ENCODE measurements around the gene PLA2G12B. TPM values are rescaled to one million over a fixed set of nuclear protein-coding genes. Genes with fewer than 3 reads are reported as not detected.
"Not testable (repeated sequence)": the region's sequence is repeated elsewhere in the genome, so short reads cannot be mapped to it uniquely, and the experiment has no call there.

PLA2G12B gene
- polyA plus RNA-seq, result 10 to 100 TPM; 18.7 to 73.9 (median 36.8) TPM
- long read RNA-seq, donor 1, transcript PLA2G12B-201 (4 exons, 1,128 nt), result major isoform, 29 of 69 reads
- long read RNA-seq, donor 1, partial matches to known transcripts, result 40 of 69 reads
- long read RNA-seq, donor 1, other reads (novel, unspliced or antisense), result 0 of 69 reads
- long read RNA-seq, donor 2, partial matches to known transcripts, result 11 of 14 reads
- long read RNA-seq, donor 2, other reads (novel, unspliced or antisense), result 0 of 14 reads
- long read RNA-seq, donor 3, transcript PLA2G12B-201 (4 exons, 1,128 nt), result major isoform, 6 of 16 reads
- long read RNA-seq, donor 3, partial matches to known transcripts, result 0 of 16 reads
- long read RNA-seq, donor 3, other reads (novel, unspliced or antisense), result 10 of 16 reads
- long read RNA-seq, donor 4, result 0 reads
- long read RNA-seq, donor 5, partial matches to known transcripts, result 0 of 11 reads
- long read RNA-seq, donor 5, other reads (novel, unspliced or antisense), result 7 of 11 reads
- long read RNA-seq, donor 6, transcript PLA2G12B-201 (4 exons, 1,128 nt), result major isoform, 10 of 31 reads
- long read RNA-seq, donor 6, partial matches to known transcripts, result 0 of 31 reads
- long read RNA-seq, donor 6, other reads (novel, unspliced or antisense), result 21 of 31 reads
- long read RNA-seq, donor 7, result 0 reads
- long read RNA-seq, donor 8, result 0 reads
- long read RNA-seq, donor 9, transcript PLA2G12B-201 (4 exons, 1,128 nt), result major isoform, 5 of 5 reads
- long read RNA-seq, donor 9, partial matches to known transcripts, result 0 of 5 reads
- long read RNA-seq, donor 9, other reads (novel, unspliced or antisense), result 0 of 5 reads
- long read RNA-seq, donor 10, partial matches to known transcripts, result 9 of 11 reads
- long read RNA-seq, donor 10, other reads (novel, unspliced or antisense), result 0 of 11 reads

GRCh38 chr10:72954596-72955554 is at the start of gene PLA2G12B:
Gene PLA2G12B (minus strand): TSS chr10:72954806. CDS start chr10:72954685, 121 bp downstream.
- no peak for FAIRE-seq
- H3K4me3 ChIP-seq (ENCODE audit: low read depth in 1 of 3, low read length in 3 of 3), result peak within 1 kb of the TSS in 2 of 3 donors; percentile 72 to 75
- WGBS, 3 donors, result 14 to 59% (median 40%) methylated on average over 12 of the region's 12 CpGs

GRCh38 chr10:73003822-73004221 is 49.2 kb upstream of the PLA2G12B start:
- DNase-seq (no peak), FAIRE-seq (no peak)
- Histone ChIP-seq H3K4me3 (ENCODE audit: low read depth in 1 of 3, low read length in 3 of 3) (no peak overlapping the region), H3K27me3 (ENCODE audit: control insufficient read depth in 3 of 3, insufficient read depth in 3 of 3, low read length in 3 of 3) (no peaks in the 10 kb centered on the region), H3K36me3 (ENCODE audit: control insufficient read depth in 3 of 3, insufficient read depth in 2 of 3, low read depth in 1 of 3, low read length in 3 of 3) (peaks cover 0 to 9% (median 5%) of the 10 kb centered on the region in 3 donors), H3K4me1 (ENCODE audit: control insufficient read depth in 3 of 3, insufficient read depth in 2 of 3, low read depth in 1 of 3, low read length in 2 of 3) (no peaks in the 10 kb centered on the region), H3K9me3 (ENCODE audit: control insufficient read depth in 2 of 2, insufficient read depth in 1 of 2, low read depth in 1 of 2, low read length in 1 of 2) (no peaks in the 10 kb centered on the region), H3K27ac (ENCODE audit: low read depth in 1 of 3, low read length in 2 of 3) (no peak overlapping the region)

More at GRCh38 chr10:72954596-72955554, at the start of gene PLA2G12B:
- Histone ChIP-seq H3K4me1 (ENCODE audit: control insufficient read depth in 3 of 3, insufficient read depth in 2 of 3, low read depth in 1 of 3, low read length in 2 of 3) (peaks cover 0 to 11% (median 0%) of the 10 kb centered on the region in 3 donors), H3K27ac (ENCODE audit: low read depth in 1 of 3, low read length in 2 of 3) (peak within 1 kb of the TSS; percentile 79 to 97 (median 96)), H3K9me3 (ENCODE audit: control insufficient read depth in 2 of 2, insufficient read depth in 1 of 2, low read depth in 1 of 2, low read length in 1 of 2) (no peaks in the 10 kb centered on the region), H3K36me3 (ENCODE audit: control insufficient read depth in 3 of 3, insufficient read depth in 2 of 3, low read depth in 1 of 3, low read length in 3 of 3) (peaks cover 0 to 4% (median 0%) of the 10 kb centered on the region in 3 donors), H3K27me3 (ENCODE audit: control insufficient read depth in 3 of 3, insufficient read depth in 3 of 3, low read length in 3 of 3) (no peaks in the 10 kb centered on the region)
- DNase-seq, result peak; percentile 96 to 97

GRCh38 chr10:73000973-73001372 is 46.4 kb upstream of the PLA2G12B start:
- Histone ChIP-seq H3K36me3 (ENCODE audit: control insufficient read depth in 3 of 3, insufficient read depth in 2 of 3, low read depth in 1 of 3, low read length in 3 of 3) (peaks cover 0 to 5% (median 4%) of the 10 kb centered on the region in 3 donors), H3K9me3 (ENCODE audit: control insufficient read depth in 2 of 2, insufficient read depth in 1 of 2, low read depth in 1 of 2, low read length in 1 of 2) (peaks cover 0 to 5% of the 10 kb centered on the region in 2 donors), H3K4me1 (ENCODE audit: control insufficient read depth in 3 of 3, insufficient read depth in 2 of 3, low read depth in 1 of 3, low read length in 2 of 3) (no peaks in the 10 kb centered on the region), H3K27me3 (ENCODE audit: control insufficient read depth in 3 of 3, insufficient read depth in 3 of 3, low read length in 3 of 3) (no peaks in the 10 kb centered on the region), H3K27ac (ENCODE audit: low read depth in 1 of 3, low read length in 2 of 3) (no peak overlapping the region), H3K4me3 (ENCODE audit: low read depth in 1 of 3, low read length in 3 of 3) (no peak overlapping the region)
- DNase-seq (no peak), FAIRE-seq (no peak)
- 96 to 98% (median 97%) methylated on average over 3 of the region's 3 CpGs for WGBS, 3 donors

- H3K9me3 ChIP-seq (ENCODE audit: control insufficient read depth in 2 of 2, insufficient read depth in 1 of 2, low read depth in 1 of 2, low read length in 1 of 2), result peaks cover 0 to 5% of the 10 kb centered on the region in 2 donors
- FAIRE-seq (no peak), DNase-seq (no peak)
- peaks cover 0 to 2% (median 0%) of the 10 kb centered on the region in 3 donors for H3K36me3 ChIP-seq (ENCODE audit: control insufficient read depth in 3 of 3, insufficient read depth in 2 of 3, low read depth in 1 of 3, low read length in 3 of 3)
- H3K4me1 ChIP-seq (ENCODE audit: control insufficient read depth in 3 of 3, insufficient read depth in 2 of 3, low read depth in 1 of 3, low read length in 2 of 3), result no peaks in the 10 kb centered on the region
- no peak overlapping the region for H3K4me3 ChIP-seq (ENCODE audit: low read depth in 1 of 3, low read length in 3 of 3)
- no peak overlapping the region for H3K27ac ChIP-seq (ENCODE audit: low read depth in 1 of 3, low read length in 2 of 3)
- H3K27me3 ChIP-seq (ENCODE audit: control insufficient read depth in 3 of 3, insufficient read depth in 3 of 3, low read length in 3 of 3), result no peaks in the 10 kb centered on the region
- WGBS, 3 donors, result 93 to 95% (median 94%) methylated on average over 2 of the region's 2 CpGs
These were observed 42.5 kb upstream of the PLA2G12B start for GRCh38 chr10:72997099-72997498.

GRCh38 chr10:72995459-72995858 is 40.9 kb upstream of the PLA2G12B start:
- not testable (repeated sequence) for H3K36me3 ChIP-seq (ENCODE audit: control insufficient read depth in 3 of 3, insufficient read depth in 2 of 3, low read depth in 1 of 3, low read length in 3 of 3); DNase-seq; H3K4me3 ChIP-seq (ENCODE audit: low read depth in 1 of 3, low read length in 3 of 3); H3K4me1 ChIP-seq (ENCODE audit: control insufficient read depth in 3 of 3, insufficient read depth in 2 of 3, low read depth in 1 of 3, low read length in 2 of 3); H3K27me3 ChIP-seq (ENCODE audit: control insufficient read depth in 3 of 3, insufficient read depth in 3 of 3, low read length in 3 of 3); H3K9me3 ChIP-seq (ENCODE audit: control insufficient read depth in 2 of 2, insufficient read depth in 1 of 2, low read depth in 1 of 2, low read length in 1 of 2); H3K27ac ChIP-seq (ENCODE audit: low read depth in 1 of 3, low read length in 2 of 3); FAIRE-seq

- not testable (repeated sequence) for H3K36me3 ChIP-seq (ENCODE audit: control insufficient read depth in 3 of 3, insufficient read depth in 2 of 3, low read depth in 1 of 3, low read length in 3 of 3); DNase-seq; H3K4me1 ChIP-seq (ENCODE audit: control insufficient read depth in 3 of 3, insufficient read depth in 2 of 3, low read depth in 1 of 3, low read length in 2 of 3); H3K27ac ChIP-seq (ENCODE audit: low read depth in 1 of 3, low read length in 2 of 3); H3K27me3 ChIP-seq (ENCODE audit: control insufficient read depth in 3 of 3, insufficient read depth in 3 of 3, low read length in 3 of 3); H3K9me3 ChIP-seq (ENCODE audit: control insufficient read depth in 2 of 2, insufficient read depth in 1 of 2, low read depth in 1 of 2, low read length in 1 of 2); H3K4me3 ChIP-seq (ENCODE audit: low read depth in 1 of 3, low read length in 3 of 3); FAIRE-seq
- 85 to 93% (median 87%) methylated on average over 7 of the region's 7 CpGs for WGBS, 3 donors
These were observed 35.2 kb upstream of the PLA2G12B start for GRCh38 chr10:72989771-72990170.

- DNase-seq; H3K4me1 ChIP-seq (ENCODE audit: control insufficient read depth in 3 of 3, insufficient read depth in 2 of 3, low read depth in 1 of 3, low read length in 2 of 3); H3K27me3 ChIP-seq (ENCODE audit: control insufficient read depth in 3 of 3, insufficient read depth in 3 of 3, low read length in 3 of 3); H3K27ac ChIP-seq (ENCODE audit: low read depth in 1 of 3, low read length in 2 of 3); FAIRE-seq; H3K36me3 ChIP-seq (ENCODE audit: control insufficient read depth in 3 of 3, insufficient read depth in 2 of 3, low read depth in 1 of 3, low read length in 3 of 3); H3K4me3 ChIP-seq (ENCODE audit: low read depth in 1 of 3, low read length in 3 of 3): not testable (repeated sequence)
- WGBS, 3 donors, result 92 to 95% (median 92%) methylated on average over 4 of the region's 4 CpGs
- H3K9me3 ChIP-seq (ENCODE audit: control insufficient read depth in 2 of 2, insufficient read depth in 1 of 2, low read depth in 1 of 2, low read length in 1 of 2), result peaks cover 0 to 21% of the 10 kb centered on the region in 2 donors
These were observed 30.0 kb upstream of the PLA2G12B start for GRCh38 chr10:72984618-72985017.
